LNCaP clone FGC (cell line): ENCODE measurements around the gene TMEM44.

ENCODE experiments used
- DNase-seq: peaks from one replicate; pipeline ENCODE4 v3.0.0-alpha.2; 2011; ENCODE audit warnings: low read depth
- H3K4me3 ChIP-seq: 2 replicates; pipeline ENCODE4 v1.5.1; 2011; ENCODE audit warnings: mild to moderate bottlenecking, low read depth, low read length, control low read depth
- TF ChIP-seq, protein P1 (sequence below): IDR thresholded peaks from 2 replicates; pipeline ENCODE4 v1.5.1; 2012; ENCODE audit warnings: mild to moderate bottlenecking; ENCODE audit not compliant: control insufficient read depth, insufficient read depth; ENCODE audit errors: extremely low read depth

The TMEM44 gene

DNA sequence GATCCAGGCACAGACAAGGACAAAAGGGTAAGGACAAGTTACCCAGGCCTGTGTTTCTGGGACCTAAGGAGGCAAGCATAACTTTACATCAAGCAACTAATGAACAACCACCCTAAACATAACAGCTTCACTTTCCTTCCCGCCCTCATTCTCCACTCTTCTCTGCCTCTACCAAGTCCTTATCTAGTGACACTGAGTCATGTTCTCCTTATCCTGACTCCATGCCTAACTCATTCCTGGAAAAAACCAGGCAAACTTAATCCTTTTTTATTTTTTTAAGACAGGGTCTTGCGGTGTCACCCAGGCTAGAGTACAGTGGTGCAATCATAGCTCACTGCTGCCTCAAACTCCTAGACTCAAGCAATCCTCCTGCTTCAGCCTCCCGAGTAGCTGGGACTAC lies 44.5 kb downstream of the TMEM44 start:
- no peak for DNase-seq
- no peak overlapping the region for H3K4me3 ChIP-seq
- TF ChIP-seq, protein P1, sequence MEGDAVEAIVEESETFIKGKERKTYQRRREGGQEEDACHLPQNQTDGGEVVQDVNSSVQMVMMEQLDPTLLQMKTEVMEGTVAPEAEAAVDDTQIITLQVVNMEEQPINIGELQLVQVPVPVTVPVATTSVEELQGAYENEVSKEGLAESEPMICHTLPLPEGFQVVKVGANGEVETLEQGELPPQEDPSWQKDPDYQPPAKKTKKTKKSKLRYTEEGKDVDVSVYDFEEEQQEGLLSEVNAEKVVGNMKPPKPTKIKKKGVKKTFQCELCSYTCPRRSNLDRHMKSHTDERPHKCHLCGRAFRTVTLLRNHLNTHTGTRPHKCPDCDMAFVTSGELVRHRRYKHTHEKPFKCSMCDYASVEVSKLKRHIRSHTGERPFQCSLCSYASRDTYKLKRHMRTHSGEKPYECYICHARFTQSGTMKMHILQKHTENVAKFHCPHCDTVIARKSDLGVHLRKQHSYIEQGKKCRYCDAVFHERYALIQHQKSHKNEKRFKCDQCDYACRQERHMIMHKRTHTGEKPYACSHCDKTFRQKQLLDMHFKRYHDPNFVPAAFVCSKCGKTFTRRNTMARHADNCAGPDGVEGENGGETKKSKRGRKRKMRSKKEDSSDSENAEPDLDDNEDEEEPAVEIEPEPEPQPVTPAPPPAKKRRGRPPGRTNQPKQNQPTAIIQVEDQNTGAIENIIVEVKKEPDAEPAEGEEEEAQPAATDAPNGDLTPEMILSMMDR: no peak

DNA sequence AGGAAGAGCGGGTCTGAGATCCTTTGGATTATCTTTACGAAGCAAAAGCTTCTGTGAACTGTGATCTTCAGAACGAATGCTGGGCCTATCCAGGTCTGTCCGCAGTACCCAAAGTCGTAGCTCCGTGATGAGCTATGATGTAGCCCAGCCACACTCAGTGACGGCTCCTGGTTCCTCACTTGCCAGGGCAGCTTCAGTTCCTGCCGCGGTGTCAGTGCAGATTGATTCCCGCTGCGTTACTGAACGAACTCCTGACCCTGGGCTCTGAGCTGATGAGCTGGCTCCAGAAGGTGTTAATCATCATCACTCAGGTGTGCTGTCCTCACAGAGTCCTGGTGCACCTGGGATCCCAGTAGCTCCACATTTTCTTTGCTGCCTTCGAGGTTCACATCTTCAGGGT lies 45.0 kb downstream of the TMEM44 start:
- DNase-seq: no peak
- H3K4me3 ChIP-seq: no peak overlapping the region
- TF ChIP-seq, protein P1: no peak

DNA sequence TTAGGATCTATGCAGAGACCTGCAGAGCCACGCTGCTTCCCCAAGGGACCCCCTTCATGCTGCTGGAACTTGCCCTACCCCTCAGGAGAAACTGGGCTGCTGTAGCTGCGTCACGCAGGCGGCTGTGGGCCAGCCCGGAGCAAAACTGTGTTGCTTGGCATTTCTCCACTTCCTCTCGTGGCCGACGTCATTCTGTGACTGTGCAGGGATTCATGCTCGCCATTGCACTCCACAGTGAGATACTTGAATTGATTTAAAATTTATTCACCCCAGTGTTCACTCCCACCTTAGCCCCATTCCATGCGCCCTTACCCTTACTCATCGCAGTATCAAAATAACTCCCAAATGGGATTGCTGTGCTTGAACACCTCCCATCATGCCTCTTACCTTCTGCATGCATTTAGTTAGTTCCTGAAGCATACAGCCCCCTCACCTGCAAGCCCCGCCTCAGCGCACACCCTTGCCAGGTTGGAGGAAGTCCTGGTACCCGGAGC lies 45.7 kb downstream of the TMEM44 start:
- DNase-seq: no peak
- TF ChIP-seq, protein P1: no peak
- H3K4me3 ChIP-seq: no peak overlapping the region

- DNase-seq: no peak
- H3K4me3 ChIP-seq: no peak overlapping the region
- TF ChIP-seq, protein P1: no peak
Measured at GRCh38 chr3:194586836-194587235, 46.4 kb downstream of the TMEM44 start.

DNA sequence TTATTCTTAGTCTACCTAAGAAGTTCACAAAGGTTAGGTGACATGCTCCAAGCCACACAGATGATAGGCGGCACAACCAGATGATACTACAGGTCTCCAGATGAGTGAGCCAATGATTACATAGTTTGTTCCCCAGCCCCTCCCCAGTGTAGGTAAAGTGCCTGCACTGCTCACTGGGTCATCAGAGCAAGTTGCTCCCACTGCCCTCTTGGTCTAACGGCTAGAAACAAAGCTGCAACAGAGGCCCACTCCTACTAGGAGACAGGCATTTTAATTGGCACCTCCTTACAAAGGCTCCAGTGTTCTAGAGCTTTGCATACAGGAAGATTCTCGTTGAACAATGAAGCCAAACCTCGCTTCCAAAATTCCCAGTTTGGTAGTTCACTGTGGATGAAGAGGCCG lies 47.3 kb downstream of the TMEM44 start:
- no peak overlapping the region for H3K4me3 ChIP-seq
- TF ChIP-seq, protein P1: no peak
- DNase-seq: no peak

DNA sequence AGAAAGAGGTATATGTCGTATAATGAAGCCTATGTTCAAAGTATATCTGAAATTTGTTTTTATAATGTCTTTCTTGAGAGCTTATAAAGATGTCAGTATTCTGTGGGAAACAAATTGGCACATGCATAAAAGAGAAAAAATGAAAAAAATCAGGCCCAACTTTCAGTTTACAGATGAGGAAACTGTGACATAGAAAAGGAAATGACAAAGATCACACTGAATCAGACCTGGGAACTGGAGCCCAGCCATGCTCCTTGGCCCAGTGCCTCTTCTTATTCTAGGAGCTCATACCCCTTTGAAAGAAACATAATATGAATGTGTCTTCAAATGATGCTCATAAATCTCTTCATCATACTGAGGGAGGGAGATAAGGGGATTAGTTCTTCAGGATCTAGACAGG lies 48.4 kb downstream of the TMEM44 start:
- peak overlapping the region; percentile 81 for H3K4me3 ChIP-seq
- TF ChIP-seq, protein P1: no peak
- DNase-seq: no peak

- DNase-seq: no peak
- H3K4me3 ChIP-seq: peak overlapping the region; percentile 81
- TF ChIP-seq, protein P1: no peak
Measured at GRCh38 chr3:194584320-194584776, 48.9 kb downstream of the TMEM44 start.
